HG03432 (cell line): Measurements from ENCODE around the gene PLEKHA6.
"Not testable (repeated sequence)": the region's sequence is repeated elsewhere in the genome, so short reads cannot be mapped to it uniquely, and the experiment has no call there.

Experiments used
- ATAC-seq: cut with Tn5 transposase; IDR thresholded peaks from one replicate; pipeline ENCODE4 v1.9.1; 2021; ENCODE audit warnings: mild to moderate bottlenecking, moderate library complexity; ENCODE audit not compliant: unreplicated experiment

PLEKHA6 gene

GRCh38 chr1:204338360-204338759, 21.4 kb downstream of the PLEKHA6 start:
- no peak for ATAC-seq

GRCh38 chr1:204337583-204337982, 22.1 kb downstream of the PLEKHA6 start:
- no peak for ATAC-seq

GRCh38 chr1:204337036-204337429, 22.7 kb downstream of the PLEKHA6 start:
- ATAC-seq, result no peak

DNA sequence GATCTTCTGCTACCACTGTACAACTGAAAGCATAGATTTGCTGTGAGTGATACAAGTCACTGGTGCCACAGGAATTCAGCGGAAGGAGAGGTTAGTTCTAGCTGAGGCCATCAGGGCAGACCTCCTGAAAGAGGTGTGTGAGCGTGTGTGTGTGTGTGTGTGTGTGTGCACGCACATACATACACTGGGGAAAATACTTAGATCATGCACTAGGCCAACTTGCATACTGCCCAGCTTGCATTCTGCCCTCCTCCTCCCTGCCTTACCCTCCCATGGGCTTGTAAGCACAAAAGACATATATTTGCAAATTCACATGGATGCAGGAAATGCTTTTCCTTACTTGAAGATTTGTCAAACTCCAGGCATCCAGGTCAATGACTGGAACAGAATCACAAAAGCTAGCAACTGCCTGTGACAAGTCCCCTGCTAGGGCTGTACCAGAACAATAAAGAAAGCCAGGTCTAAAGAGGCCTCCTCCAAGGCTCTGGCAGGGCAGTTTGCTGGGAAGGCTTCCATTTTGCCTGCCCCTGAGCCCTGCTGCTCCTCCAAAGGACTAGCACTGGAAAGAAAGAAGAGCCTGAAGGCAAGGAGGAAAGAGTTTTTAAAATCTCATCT, 23.2 kb downstream of the PLEKHA6 start:
- no peak for ATAC-seq

DNA sequence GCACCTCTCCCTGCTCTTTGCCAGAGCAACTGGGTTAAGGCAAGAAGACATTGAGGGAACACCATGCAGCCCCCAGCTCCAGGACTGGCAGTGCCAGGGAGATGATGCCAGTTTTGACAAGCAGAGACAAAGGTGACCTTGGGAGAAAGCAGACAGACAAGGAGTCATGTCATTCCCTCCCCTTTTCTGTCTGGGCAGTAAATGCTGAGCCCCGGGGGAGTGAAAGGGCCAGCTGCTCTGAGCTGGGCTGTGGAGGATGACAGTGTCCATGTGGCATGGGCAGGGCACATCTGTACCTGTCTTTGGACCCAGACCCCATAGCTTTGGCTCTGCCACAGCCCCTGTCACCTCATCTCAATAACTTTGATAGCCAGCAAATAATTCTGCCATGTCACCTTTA, 24.2 kb downstream of the PLEKHA6 start:
- ATAC-seq, result no peak

GRCh38 chr1:204335085-204335484, 24.6 kb downstream of the PLEKHA6 start:
- no peak for ATAC-seq

DNA sequence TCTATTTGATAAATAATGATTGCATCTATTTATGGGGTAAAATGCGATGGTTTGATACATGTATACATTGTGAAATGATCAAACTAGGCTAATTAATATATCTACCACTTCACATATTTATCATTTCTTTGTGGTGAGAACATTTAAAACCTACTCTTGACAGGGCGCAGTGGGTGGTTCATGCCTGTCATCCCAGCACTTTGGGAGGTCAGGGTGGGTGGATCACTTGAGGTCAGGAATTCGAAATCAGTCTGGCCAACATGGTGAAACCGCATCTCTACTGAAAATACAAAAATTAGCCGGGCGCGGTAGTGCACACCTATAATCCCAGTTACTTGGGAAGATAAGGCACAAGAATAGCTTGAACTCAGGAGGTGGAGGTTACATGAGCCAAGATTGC, 25.3 kb downstream of the PLEKHA6 start:
- no peak for ATAC-seq

DNA sequence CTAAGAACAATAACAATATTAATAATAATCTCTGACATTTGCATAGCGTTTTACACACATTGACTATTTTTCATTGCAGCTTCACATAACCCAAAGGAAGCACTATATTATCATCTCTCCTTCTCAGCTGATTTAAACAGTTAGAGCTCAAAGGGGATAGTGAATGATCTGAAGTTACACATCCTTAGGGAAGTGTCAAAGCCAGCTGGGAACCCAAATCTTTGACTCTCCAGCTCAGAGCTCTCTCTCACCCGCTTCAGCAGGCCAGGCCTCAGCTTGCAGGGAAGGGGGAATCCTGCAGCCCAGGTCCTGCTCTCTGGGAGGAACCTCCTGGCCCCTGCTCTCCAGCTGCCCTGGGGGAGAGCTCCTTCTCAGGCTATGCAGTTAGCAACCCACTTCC, 26.3 kb downstream of the PLEKHA6 start:
- ATAC-seq, result no peak

- ATAC-seq, result no peak
Observed at GRCh38 chr1:204331847-204332487, 27.8 kb downstream of the PLEKHA6 start.

DNA sequence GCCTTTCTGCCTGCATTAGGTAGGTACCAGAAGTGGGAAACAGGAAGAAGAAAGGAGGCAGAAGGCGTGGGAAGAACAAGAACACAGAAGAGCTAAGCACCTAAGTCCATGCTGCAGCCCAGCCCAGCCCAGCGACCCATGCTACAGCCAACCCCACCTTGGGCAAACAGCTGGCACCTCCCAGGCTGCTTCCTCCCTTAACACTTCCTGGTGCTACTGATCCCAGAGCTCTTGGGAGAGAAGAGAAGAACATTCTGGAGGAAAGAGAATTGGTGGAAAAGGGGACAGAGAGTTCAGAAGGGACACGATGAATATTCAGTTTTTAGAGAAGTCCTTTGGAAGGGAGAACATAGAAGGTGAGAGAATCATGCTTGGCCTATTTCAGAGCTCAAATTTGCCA, 28.5 kb downstream of the PLEKHA6 start:
- ATAC-seq, result no peak

DNA sequence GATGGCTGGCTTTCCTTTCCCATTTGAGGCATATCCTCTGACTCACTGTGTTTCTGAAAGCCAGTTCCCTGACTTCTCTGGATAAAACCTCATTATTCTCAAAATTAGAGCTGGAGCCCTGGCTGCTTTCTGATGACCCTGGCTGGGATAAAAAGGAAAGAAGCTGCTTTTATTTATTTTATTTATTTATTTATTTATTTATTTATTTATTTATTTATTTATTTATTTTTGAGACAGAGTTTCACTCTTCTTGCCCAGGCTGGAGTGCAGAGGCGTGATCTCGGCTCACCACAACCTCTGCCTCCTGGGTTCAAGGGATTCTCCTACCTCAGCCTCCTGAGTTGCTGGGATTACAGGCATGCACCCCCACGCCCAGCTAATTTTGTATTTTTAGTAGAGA, 31.9 kb downstream of the PLEKHA6 start:
- not testable (repeated sequence) for ATAC-seq

DNA sequence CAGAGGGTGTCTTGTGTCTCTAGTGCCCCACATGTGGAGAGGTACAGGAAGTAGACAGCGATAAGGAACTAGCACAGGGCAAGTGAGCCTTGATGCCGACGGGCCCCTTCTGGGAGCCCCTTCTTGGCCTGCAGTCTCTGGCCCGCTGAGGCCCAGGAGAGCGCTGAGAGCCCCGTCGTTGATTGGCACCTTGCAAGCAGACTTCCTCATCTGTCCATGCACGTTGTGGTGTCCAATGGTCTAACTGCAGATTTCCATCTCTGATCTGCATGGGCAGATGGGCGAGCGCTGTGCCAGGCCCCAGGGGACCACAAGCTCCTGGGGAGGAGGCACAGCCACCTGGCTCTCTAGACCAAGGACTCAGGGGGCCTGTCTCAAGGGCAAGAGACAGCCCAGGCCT, 32.4 kb downstream of the PLEKHA6 start:
- ATAC-seq, result no peak

DNA sequence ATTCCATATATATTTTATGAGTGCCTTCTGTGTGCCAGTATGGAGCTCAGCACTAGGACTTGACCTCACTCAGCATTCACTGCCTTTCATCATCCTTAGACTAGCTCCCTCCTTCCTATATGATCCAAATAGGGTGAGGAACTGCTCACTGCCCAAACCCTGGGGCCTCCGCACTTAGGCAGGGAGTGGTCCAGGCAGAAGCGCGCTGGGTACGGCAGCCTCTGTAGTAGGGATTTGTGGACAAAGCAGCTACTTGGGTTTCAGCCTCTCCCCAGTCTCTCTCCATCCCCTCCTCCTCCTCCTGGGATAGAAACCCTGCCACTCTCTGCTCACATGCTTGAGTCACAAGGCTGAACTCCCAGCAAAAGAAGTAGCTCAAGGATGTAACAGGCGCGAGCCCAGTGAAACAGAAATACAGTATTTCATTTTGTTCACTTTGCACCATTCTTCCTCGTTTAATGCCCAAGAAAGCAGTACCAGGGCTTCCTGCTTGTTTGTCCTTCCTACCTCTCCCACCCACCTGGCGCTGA, 32.9 kb downstream of the PLEKHA6 start:
- ATAC-seq, result no peak

DNA sequence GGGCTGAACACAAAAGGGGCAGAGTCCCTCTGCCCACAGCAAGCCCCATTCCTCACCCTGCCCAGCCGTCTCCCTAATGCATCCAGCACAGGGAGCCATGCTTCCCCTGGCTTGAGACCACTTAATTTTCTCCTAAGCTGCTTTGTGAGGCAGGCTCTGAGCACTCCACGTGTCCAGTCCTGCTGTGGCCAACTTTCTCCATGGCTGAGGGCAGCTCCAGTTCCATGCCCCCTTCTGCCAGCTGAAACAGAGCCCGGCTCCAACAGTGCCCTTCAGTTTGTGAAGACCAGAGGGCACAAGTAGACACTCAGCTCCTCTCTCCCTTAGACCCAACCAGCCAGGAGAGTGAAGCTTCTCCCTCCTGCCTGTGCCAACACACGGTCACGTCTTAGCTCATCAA, 33.8 kb downstream of the PLEKHA6 start:
- ATAC-seq, result no peak

- no peak for ATAC-seq
Observed at GRCh38 chr1:204323887-204324286, 35.8 kb downstream of the PLEKHA6 start.

- ATAC-seq, result no peak
Observed at GRCh38 chr1:204322339-204322868, 37.3 kb downstream of the PLEKHA6 start.

DNA sequence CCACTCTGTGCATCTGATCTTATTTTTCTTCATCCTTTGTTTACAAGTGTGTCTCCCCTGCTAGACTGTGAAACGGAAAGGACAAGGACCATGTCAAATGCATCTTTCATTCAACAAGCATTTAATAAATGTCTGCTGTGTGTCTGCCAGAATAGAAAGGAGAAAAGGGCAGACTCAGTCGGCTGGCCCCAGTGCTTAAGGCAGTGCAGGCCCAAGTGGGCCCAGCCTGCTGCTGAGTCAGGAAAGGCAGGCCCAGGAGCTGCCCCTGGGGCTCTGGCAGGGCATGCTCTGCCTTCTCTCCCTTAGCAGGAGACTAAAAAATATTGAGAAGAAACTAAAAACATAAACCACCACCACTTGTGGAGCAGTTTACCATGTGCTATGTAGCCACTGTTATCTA, 38.1 kb downstream of the PLEKHA6 start:
- ATAC-seq, result no peak

GRCh38 chr1:204321051-204321450, 38.7 kb downstream of the PLEKHA6 start:
- no peak for ATAC-seq

DNA sequence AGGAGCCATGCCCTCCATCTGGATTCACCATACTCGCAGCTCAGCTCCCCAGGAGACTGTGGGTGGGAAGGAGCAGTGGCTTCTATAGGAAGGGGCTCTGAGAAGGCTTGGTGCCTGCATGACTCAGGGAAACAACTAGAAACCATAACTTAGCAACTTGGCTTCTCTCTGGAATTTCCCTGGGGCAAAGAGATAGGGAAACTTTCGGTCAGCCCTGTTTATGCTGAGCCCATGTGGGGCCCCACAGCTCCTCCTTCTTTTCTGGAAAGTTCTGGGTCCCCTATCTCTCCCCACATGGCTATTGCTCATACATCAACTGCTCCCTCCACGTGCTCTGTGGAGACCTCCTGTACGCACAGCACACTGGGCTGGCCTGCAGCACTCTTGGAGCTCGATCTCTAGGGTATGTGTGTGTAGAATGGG, 39.3 kb downstream of the PLEKHA6 start:
- ATAC-seq, result no peak

GRCh38 chr1:204319462-204319861, 40.3 kb downstream of the PLEKHA6 start:
- no peak for ATAC-seq

DNA sequence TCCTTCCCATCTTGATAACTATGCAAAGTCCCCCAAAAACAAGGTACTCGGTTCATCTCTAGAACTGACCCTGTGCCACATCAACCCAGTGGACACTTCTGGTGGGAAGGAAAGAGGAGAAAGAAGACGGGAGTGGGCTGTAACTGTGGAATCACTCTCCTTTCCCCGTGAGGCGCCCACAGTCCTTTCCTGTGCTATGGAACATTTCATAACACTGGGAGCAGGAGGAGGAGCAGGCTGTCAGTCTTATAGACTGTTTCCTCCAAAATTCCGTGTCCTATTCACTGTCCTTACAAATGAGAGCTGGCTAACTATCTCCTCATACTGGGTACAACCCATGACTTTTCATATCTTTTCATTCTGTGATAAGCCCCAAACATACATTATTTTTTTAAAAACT, 40.7 kb downstream of the PLEKHA6 start:
- no peak for ATAC-seq

- ATAC-seq, result no peak
Observed at GRCh38 chr1:204318324-204318723, 41.4 kb downstream of the PLEKHA6 start.
